Panc1 (cell line): Measurements from ENCODE around the gene PLXNB1.

Experiments used
- TF ChIP-seq, protein P1 (sequence below): fragments of 450-650 bp; IDR thresholded peaks from 2 replicates; pipeline ENCODE4 v1.5.1; 2017; ENCODE audit warnings: mild to moderate bottlenecking
- TF ChIP-seq, protein P2 (sequence below), 2 experiments: IDR thresholded peaks; 2 replicates each; pipeline ENCODE4 v1.6.1; 2011 to 2012; ENCODE audit warnings: low read depth in 2 of 2, control low read depth in 1 of 2, low read length in 1 of 2, mild to moderate bottlenecking in 1 of 2, moderate library complexity in 1 of 2; ENCODE audit not compliant: insufficient read depth in 1 of 2

DNA sequence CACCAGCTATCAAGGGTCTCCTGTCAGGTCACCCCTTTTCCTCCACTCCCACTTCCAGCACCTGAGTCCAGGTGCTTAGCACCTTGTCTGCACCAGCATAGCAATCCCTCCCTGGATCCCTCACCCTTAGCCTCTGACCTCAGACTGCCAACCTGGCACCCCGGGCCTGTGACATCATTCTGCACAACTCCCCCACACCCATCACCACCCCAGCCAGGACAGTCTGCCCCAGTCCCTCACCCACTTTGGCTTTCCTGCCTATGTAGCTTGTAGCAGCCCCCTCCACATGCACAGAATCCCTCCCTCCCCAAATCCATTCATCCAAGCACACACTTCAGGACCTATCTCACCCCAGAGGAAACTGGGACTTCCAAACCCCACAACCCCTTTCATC is 819 bp upstream of the PLXNB1 start:
- TF ChIP-seq, protein P1, sequence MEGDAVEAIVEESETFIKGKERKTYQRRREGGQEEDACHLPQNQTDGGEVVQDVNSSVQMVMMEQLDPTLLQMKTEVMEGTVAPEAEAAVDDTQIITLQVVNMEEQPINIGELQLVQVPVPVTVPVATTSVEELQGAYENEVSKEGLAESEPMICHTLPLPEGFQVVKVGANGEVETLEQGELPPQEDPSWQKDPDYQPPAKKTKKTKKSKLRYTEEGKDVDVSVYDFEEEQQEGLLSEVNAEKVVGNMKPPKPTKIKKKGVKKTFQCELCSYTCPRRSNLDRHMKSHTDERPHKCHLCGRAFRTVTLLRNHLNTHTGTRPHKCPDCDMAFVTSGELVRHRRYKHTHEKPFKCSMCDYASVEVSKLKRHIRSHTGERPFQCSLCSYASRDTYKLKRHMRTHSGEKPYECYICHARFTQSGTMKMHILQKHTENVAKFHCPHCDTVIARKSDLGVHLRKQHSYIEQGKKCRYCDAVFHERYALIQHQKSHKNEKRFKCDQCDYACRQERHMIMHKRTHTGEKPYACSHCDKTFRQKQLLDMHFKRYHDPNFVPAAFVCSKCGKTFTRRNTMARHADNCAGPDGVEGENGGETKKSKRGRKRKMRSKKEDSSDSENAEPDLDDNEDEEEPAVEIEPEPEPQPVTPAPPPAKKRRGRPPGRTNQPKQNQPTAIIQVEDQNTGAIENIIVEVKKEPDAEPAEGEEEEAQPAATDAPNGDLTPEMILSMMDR = no peak
- TF ChIP-seq, protein P2, sequence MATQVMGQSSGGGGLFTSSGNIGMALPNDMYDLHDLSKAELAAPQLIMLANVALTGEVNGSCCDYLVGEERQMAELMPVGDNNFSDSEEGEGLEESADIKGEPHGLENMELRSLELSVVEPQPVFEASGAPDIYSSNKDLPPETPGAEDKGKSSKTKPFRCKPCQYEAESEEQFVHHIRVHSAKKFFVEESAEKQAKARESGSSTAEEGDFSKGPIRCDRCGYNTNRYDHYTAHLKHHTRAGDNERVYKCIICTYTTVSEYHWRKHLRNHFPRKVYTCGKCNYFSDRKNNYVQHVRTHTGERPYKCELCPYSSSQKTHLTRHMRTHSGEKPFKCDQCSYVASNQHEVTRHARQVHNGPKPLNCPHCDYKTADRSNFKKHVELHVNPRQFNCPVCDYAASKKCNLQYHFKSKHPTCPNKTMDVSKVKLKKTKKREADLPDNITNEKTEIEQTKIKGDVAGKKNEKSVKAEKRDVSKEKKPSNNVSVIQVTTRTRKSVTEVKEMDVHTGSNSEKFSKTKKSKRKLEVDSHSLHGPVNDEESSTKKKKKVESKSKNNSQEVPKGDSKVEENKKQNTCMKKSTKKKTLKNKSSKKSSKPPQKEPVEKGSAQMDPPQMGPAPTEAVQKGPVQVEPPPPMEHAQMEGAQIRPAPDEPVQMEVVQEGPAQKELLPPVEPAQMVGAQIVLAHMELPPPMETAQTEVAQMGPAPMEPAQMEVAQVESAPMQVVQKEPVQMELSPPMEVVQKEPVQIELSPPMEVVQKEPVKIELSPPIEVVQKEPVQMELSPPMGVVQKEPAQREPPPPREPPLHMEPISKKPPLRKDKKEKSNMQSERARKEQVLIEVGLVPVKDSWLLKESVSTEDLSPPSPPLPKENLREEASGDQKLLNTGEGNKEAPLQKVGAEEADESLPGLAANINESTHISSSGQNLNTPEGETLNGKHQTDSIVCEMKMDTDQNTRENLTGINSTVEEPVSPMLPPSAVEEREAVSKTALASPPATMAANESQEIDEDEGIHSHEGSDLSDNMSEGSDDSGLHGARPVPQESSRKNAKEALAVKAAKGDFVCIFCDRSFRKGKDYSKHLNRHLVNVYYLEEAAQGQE (IDR thresholded peaks at IDR 0.05; ENCODE audit: insufficient read depth in 1 of 2, low read depth in 2 of 2, low read length in 1 of 2) = no peak
